COLO668 (cell line): ENCODE data around the gene ARL6IP4.
"Not testable (repeated sequence)": the region's sequence is repeated elsewhere in the genome, so short reads cannot be mapped to it uniquely, and the experiment has no call there.

Source experiments
- DNase-seq: peaks from one replicate; lab custom pipeline; 2025; ENCODE audit not compliant: unreplicated experiment; lab: John Stamatoyannopoulos, UW

The ARL6IP4 gene

DNA sequence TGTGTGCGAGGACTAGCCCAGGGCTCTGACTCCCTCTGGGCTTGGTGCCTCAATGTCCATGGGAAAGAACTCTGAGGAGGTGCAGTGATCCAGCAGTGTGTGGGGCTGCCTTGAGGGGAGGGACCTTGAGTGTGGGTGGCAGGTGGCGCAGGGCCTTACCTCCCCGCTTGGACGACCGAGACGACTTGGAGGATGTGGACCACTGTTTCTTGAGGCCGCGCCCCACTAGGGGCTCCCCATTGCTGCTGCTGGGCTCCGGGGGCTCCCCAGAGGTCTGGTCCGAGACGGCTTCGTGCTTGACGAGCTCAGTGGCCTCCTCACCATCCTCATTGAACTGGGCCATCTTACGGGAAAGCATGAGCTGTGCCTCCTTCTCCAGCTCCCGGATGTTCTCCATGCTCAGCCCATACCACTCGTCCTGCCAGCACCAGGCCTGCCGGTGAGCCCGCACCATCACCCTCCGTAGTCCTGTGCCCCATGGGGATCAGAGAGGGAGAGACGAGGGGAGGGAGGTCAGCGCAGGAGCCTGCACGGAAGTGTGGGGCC, 24.7 kb downstream of the ARL6IP4 start:
- DNase-seq: no peak

DNA sequence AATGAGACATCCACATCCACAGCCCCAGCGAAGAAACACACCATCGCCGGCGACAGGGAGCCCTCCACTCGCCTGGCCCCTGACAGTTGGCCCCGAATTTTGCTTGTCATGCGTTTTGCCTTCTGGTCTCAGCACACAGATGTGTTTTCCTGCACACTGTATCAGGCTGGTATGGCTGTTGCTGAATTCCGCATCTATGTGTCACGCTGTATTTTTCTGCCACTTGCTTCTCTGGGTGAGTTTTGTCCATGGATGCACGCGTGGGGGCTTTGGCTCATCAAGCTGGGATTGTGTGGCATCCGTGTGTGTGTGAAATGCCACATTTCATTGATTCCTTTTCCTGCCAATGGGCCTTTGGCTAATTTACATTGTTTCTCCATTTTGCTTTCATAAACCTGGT, 26.5 kb downstream of the ARL6IP4 start:
- no peak for DNase-seq

DNA sequence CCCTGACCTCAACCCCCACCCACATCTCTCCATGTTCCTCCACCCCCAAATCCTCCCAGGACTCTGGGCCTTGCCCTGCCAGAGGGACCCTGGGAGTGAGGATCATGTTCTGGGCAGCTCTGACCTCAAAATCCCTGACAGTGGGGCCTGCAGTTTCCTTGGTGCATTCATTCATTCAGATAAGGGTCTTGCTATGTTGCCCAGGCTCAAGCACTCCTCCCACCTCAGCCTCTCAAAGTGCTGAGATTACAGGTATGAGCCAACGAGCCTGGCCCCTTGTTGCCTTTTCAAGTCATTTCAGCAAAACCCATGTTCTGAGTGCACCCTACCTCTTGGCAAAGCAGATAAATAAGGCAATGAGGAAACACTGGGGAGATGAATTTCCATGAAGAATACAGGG, 29.6 kb downstream of the ARL6IP4 start:
- DNase-seq: no peak

DNA sequence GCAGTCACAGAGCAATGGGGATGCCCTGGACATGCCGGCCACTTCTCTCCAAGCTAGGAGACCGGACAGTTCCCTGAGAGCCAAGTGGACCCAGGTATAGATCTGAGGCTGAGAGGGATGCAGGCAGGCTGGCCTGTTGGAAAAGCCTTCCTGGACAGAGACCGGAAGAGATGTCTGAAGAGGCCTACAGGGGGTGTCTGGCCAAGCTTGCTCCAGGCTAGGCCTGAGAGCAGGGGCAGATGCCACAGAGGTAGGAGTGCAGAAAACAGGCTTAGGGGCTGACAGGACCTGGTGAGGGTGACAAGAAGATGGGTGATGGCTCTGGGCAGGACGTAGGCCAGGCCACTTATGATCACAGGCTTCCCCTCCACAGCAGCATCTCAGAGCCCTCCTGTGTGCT, 30.2 kb downstream of the ARL6IP4 start:
- no peak for DNase-seq

DNA sequence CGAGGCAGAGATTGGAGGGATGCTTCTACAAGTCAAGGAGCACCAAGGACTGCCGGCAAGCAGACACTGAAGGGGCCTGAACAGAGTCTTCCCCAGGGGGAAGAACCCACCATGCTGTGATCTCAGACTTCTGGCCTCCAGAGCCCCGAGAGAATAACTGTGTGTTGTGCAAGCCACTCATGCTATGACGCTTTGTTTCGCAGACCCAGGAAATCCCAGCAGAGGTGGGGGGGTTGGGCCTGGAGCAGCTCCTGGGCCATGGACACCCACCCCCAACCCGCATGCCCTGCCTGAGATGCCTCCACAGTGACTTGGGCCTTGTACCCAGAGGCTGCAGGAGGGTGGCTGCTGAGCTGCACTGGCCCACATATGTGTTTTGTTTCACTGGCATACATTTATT, 31.2 kb downstream of the ARL6IP4 start:
- no peak for DNase-seq

DNA sequence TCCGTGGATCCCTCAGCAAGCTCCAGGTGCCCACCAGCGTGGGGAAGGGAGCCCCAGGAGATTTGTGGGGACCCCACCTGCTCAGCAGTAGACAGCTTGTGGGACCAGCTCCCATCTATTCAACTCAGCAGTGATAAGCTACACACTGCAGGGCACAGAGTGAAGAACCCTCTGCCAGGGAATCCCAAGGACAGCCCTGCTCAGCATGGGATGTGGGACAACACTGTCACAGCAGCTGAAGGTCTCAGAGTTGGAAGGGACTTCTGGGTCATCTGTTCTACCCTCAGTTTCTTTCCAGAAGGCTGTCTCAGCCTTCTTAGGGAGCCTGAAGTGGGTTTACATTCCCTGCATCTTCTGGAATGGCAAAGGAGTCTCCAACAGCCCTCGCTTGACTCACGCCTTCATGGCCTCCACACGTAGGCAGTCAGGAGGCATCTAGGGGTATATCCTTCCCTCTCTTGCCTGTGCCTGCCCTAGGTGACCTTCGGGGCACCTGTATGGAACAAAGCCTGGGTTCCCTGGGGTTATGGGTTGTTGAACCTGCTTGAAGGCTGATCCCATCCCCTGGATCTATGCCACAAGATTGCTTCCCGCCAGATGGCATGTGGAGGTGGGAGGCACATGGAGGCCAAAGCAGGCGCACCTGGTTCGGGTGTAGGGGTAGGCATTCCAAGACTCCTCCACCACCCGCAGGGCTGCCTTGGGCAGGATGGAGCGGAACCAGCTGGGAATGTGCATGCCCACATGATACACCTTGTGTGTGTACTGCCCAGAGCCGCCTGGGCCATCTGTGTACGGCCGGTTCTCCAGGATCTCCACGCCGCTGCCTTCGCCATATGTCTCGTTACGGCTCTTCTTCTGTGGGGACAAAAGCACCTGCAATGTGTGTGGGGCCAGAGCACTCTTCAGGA, 33.0 kb downstream of the ARL6IP4 start:
- DNase-seq: no peak

DNA sequence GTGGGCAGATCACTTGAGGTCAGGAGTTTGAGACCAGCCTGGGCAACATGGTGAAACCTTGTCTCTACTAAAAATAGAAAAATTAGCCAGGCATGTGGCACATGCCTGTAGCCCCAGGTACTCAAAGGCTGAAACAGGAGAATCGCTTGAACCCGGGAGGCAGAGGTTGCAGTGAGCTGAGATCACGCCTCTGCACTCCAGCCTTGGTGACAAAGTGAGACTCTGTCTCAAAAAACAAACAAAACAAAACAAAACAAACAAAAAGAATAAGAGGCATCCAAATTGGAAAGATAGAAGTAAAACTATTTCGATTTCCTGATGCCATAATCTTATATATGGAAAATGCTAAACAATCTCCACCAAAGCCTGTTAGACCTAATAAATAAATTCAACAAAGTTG, 34.0 kb downstream of the ARL6IP4 start:
- not testable (repeated sequence) for DNase-seq

DNA sequence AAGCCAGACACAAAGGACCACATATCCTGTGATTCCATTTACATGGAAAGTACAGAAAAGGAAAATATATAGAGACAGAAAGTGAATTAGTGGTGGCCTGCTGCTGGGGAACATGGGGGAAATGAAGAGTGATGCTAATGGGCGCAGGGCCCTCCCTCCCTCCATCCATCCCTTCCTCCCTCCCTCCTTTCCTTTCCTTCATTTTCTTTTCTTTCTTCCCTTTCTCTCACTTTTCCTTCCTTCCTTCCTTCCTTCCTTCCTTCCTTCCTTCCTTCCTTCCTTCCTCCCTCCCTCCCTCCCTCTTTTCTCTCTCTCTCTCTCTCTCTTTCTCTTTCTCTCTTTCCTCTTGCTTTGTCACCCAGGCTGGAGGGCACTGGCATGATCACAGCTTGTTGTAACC, 37.3 kb downstream of the ARL6IP4 start:
- no peak for DNase-seq

DNA sequence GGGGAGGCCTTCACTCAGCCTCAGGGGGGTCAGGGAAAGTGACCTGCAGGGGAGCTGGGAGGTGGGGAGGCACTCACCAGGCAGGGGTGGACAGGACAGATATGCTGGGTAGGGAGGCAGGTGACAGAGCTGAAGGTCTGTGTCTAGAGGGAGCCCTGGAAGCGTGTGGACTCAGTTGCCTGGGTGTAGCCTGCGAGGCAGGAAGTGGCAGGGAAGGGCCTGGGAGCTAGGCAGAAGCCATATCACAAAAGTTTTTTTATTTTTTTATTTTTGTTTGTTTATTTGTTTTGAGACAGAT, 39.3 kb downstream of the ARL6IP4 start:
- DNase-seq: no peak

DNA sequence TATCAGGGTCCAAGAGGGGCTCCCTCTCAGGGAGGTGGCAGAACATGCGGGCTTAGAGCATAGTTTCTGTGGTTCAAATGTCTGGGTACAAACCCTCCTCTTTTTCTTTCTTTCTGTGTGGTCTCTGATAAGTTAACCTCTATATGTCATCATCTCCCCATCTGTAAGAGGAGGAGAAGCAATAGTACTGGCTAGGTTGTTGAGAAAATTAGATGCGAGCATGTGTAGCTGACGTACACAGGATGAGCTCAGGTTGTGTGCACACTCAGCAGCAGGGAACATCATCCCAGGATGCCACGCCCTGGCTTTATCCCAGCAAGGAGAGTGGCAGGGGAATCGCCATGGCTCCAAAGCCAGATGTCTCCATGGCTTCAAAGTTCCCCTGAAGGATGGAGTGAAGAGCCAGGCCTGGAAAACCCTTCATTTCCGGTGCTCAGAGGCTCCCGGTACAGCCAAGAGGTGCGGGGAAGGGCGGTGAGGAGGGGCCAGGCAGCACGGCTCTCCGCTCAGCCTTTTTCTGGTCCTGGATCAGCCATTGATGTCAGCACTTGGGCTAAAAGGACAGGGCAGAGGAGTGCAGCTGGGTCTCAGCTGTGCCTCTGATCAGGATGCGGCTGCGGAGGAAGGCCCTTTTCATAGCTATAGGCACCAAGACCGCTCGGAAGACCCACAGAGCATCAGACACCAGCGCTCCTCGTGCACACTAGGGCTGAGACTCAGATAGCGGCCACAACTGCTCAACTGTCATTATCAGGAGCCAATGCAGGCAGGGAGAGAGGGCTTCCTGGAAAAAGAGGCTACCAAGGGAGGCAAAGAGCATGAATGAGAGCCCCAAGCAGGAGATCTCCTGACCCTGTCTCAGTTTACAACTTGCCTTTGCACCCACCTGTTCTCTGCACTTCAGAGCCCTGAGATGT, 41.5 kb downstream of the ARL6IP4 start:
- DNase-seq: no peak

DNA sequence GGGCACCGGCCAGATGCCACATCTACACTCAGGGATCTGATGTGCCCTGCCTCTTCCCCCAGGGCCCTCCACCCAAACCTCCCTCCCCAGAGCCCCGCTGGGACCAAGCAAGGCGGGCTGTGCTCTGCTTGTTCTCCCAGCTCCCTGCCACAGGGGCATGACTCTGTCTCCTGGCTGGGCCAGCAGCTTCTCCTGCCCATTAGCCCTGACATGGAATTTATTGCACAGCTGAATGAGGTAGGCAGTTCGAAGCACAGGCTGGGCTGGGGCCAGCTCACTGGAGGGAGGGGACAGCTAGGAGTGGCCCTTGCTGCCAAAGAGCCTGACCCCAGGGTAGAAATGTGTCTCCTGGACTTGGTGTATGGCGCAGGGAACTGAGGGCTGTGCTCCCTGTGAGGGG, 42.4 kb downstream of the ARL6IP4 start:
- no peak for DNase-seq

DNA sequence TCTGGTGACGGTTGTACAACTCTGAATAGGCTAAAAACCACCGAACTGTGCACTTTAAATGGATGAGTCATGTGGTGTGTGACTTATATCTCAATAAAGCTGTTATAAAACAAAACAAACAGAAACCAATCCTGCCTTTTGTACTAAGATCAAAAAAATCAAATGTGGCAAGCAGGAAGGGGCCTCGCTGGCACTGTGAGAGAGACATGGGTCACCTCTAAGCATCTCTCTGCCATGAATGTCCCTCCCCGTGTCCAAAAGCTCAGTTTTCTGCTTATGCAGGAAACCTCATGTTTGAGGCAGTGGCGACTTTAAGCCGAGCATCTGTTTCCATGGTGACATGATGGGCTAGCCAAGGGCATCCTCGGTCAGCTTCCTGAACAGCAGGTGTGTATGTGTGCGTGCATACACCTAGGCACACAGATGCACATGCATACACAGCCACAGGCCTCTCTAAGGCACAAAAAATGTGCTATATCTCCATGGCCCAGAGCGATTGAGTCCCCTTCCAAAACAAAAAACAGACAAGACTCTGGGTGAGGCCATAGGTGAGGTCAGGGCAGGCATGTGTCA, 44.4 kb downstream of the ARL6IP4 start:
- peak; percentile 39 for DNase-seq

DNA sequence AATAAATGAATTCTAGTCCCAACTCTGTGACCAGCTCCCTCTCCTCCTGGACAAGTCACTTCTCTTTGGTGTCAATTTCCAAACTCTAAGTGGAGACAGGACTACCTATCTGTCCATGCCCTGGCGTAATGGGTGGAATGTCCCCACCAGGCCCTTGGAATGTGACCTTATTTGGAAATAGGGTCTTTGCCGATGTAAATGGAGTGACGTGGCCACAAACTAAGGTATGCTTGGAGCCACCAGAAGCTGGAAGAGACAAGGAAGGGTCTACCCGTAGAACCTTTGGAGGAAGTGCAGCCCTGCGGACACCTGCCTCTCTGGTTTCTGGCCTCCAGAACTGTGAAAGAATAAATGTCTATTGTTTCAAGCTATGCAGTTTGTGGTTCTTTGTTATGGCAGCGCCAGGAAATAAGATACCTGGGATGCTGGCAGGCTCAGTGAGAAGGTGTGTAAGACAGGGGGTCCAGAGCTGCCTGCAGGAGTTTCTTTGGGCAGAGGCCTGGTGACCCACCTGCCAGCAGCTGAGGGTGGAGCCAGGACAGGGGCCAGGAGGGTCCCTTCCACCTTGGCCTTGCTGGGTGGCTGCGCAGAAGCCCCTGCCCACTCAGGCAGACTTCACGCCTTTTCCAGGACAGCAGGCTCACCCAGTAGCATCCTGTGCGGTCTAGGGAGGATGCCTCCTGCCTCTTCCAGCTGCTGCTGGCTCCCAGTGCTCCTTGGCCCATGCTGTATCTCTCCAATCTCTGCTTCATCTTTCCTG, 45.8 kb downstream of the ARL6IP4 start:
- DNase-seq: no peak

DNA sequence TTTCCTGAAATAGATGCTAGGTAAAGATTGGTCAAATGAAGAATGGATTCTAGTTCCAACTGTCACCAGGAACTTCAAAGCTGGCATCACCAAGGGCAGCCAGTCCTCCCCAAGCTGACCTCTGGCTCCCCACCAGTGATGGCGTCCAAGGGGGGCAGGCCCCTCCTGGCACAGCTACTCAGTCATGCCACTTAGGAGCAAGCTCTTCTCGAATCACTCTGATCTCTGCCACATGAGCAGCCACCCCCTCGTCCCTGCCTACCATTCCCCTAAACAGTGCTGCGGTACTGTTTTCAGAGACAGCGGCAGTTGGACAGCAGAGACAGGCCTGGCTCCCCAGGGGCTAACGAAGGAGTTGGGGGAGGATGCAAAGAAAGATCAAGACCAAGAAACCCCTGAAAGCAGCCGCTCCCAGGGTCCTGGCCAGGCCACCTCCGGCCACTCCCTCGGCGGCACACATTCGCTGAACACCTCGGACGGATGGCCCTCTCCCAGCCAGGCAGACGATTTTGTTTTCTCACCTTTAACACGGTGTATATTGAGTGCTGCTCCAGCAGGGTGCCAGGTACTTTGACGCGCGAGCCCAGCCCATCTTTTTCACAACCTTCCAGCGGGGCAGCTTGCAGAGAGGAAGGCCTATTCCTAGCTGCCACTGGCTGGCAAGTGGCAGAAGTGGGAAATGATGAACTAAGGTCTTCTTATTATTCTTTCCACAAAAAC, 47.4 kb downstream of the ARL6IP4 start:
- DNase-seq: no peak

DNA sequence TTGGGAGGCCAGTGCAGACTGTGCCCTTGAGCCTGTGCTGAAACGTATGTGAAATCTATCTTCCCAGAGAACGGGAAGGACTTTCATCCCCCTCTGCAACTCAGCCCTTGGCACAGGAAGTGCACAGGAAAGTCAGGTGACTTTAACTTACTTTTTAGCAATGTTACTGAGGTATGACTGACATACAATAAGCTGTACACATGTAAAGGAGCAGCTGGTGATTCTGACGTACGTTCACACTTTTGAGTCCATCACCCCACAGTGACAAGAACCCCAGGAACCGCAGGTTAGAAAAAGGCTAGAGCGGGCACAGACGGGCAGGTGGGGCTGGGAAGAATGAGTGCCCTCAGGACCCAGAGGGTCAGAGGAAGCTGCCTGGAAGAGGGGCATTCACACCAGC, 48.0 kb downstream of the ARL6IP4 start:
- no peak for DNase-seq

DNA sequence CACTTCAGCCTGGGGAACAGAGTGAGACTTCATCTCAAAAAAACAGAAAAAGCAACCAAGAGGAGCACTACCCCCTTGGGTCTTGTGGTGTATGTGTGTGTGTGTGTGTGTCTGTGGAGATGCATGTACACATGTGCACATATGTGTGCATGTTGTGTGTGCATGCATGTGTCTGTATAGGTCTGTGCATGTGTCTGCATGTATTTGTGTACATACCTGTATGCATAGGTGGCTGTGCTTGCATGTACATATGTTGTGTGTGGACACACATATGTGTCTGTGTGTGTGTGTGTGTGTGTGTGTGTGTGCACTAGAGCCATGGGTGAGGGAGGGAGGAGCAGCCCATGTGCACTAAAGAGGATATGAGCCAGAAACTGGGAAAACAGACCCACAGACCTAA, 49.1 kb downstream of the ARL6IP4 start:
- no peak for DNase-seq

DNA sequence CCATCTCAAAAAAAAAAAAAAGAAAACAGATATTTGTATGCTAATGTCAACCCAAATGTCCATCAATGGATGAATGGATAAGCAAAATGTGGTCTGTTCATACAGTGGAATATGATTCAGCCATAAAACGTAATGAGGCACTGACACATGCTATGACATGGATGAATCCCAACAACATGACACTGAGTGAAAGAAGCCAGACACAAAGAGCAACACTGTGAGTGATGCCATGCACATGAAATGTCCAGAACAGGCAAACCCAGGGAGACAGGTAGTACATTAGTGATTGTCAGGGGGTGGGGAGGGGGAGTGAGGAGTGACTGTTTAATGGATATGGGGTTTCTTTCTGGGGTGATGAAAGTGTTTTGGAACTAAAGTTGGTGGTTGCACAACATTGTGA, 50.2 kb downstream of the ARL6IP4 start:
- no peak for DNase-seq

DNA sequence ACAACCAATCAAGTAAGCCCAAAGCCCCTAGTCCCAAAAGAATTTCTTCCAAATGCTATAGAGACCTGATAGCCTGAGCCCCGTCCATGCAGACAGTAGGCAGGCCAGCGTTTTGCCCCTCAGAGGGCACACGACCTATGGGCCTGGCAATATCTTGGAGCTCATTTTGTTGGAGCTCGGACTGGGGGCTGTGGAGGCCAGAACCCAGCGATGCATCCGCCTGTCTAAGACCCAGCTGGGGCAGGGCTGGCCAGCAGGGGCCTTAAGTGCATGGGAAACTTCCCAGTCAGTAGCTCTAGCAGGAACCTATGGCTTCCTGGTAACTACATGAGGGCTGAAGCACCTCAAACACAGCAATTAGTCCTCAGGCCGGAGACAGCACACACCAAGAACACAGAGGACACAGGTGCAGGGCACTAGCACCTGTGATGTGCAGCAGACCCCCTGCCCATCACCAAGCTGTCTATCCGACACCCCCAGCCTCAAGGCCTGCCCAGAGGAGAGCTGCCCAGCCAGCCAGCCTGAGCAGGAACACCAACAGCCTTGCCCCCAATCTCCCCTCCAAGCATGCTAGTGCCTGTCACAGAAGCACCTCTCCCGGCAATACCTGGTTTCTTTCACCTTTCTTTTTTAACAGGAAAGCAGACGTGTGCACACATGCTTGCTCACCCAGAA, 50.8 kb downstream of the ARL6IP4 start:
- no peak for DNase-seq
